HCT116 (cell line): ENCODE measurements around the gene POU3F1. TPM values are rescaled to one million over a fixed set of nuclear protein-coding genes. Genes with fewer than 3 reads are reported as not detected.
A peak's percentile ranks its signal among the peaks of the same experiment; 100 is the strongest.

Experiments
- ATAC-seq: fragments of 200-7000 bp; cut with Tn5 transposase; 2 replicates; pipeline ENCODE4 v1.9.1; 2020; ENCODE audit warnings: mild to moderate bottlenecking, moderate library complexity
- BruUV-seq: library from RNA; stranded (reverse); fragments of 400-500 nt; replicated peaks from 2 replicates; lab custom pipeline; 2021; lab: Mats Ljungman, UMichigan
- CTCF ChIA-PET: fragments of 300-600 bp; sonication (Branson Sonifier 250); formaldehyde crosslinking; loops from one replicate; lab custom pipeline; 2021; ENCODE audit warnings: antibody characterized with exemption; lab: Charles Lee
- POLR2A ChIA-PET: fragments of 300-600, 350-600 bp; sonication (Branson Sonifier 250); formaldehyde crosslinking; loops from one replicate; lab custom pipeline; 2021; ENCODE audit warnings: antibody characterized with exemption; lab: Charles Lee
- RAD21 ChIA-PET, 2 experiments: fragments of 300-600 bp; sonication (Branson Sonifier 250); formaldehyde crosslinking; loops; one replicate each; lab custom pipeline; 2023; ENCODE audit warnings: low total read pairs in 2 of 2; ENCODE audit not compliant: uncharacterized antibody in 2 of 2, unreplicated experiment in 2 of 2, low non-redundant PET in 1 of 2; lab: Charles Lee
- DNase-seq: peaks from one replicate; pipeline ENCODE4 v3.0.0-alpha.2; 2010; ENCODE audit warnings: low read depth, low spot score
- H2AFZ ChIP-seq: fragments of 200-600 bp; shearing (Covaris generic), sonication (generic); 2 replicates; pipeline ENCODE4 v1.6.1; 2017; ENCODE audit warnings: low read depth, mixed run types, mixed read lengths, antibody characterized with exemption, low read length; ENCODE audit not compliant: poor library complexity, severe bottlenecking
- H3K27ac ChIP-seq: 2 replicates; pipeline ENCODE4 v1.5.1; 2012; ENCODE audit warnings: low read depth, low read length
- H3K27me3 ChIP-seq: fragments of 200-600 bp; sonication (generic); 2 replicates; pipeline ENCODE4 v1.6.1; 2016; ENCODE audit warnings: mixed run types, low read length, mixed read lengths; ENCODE audit not compliant: insufficient read depth
- H3K36me3 ChIP-seq, 2 experiments: fragments of 200-500 bp in 1 of 2; fragments of 200-600 bp in 1 of 2; sonication (Bioruptor generic) in 1 of 2; sonication (generic) in 1 of 2; 2 replicates each; pipeline versions ENCODE4 v1.5.1 to v1.6.1; 2014 to 2016; ENCODE audit warnings: low read length in 2 of 2, inconsistent platforms in 1 of 2, mixed read lengths in 1 of 2, mixed run types in 1 of 2; ENCODE audit not compliant: insufficient read depth in 2 of 2, control insufficient read depth in 1 of 2
- H3K4me1 ChIP-seq, 2 experiments: fragments of 200-600 bp in 1 of 2; sonication (generic) in 1 of 2; 2 replicates each; pipeline versions ENCODE4 v1.5.1 to v1.6.1; 2012 to 2017; ENCODE audit warnings: low read length in 2 of 2, inconsistent platforms in 1 of 2, mild to moderate bottlenecking in 1 of 2, mixed read lengths in 1 of 2, mixed run types in 1 of 2, moderate library complexity in 1 of 2; ENCODE audit not compliant: insufficient read depth in 2 of 2, control insufficient read depth in 1 of 2
- H3K4me2 ChIP-seq: fragments of 200-600 bp; sonication (generic); 2 replicates; pipeline ENCODE4 v1.6.1; 2017; ENCODE audit warnings: mixed run types, low read length, mixed read lengths
- H3K4me3 ChIP-seq, 2 experiments: fragments of 200-600 bp in 1 of 2; sonication (generic) in 1 of 2; replicated peaks in 1 of 2; 2 replicates each; pipeline ENCODE4 v1.5.1; 2011 to 2016; ENCODE audit warnings: low read length in 2 of 2, control low read depth in 1 of 2, low read depth in 1 of 2, mild to moderate bottlenecking in 1 of 2, mixed read lengths in 1 of 2, mixed run types in 1 of 2
- H3K79me2 ChIP-seq: fragments of 200-600 bp; sonication (generic); 2 replicates; pipeline ENCODE4 v1.6.1; 2017; ENCODE audit warnings: mild to moderate bottlenecking, mixed run types, low read length, moderate library complexity, mixed read lengths; ENCODE audit not compliant: insufficient read depth
- H3K9ac ChIP-seq: fragments of 200-600 bp; sonication (generic); 2 replicates; pipeline ENCODE4 v1.6.1; 2016; ENCODE audit warnings: low read length, mixed read lengths
- H3K9me2 ChIP-seq: fragments of 200-600 bp; sonication (generic), shearing (Covaris generic); 2 replicates; pipeline ENCODE4 v1.6.1; 2017; ENCODE audit warnings: mixed run types, mild to moderate bottlenecking, moderate library complexity; ENCODE audit not compliant: insufficient read depth
- H3K9me3 ChIP-seq, 2 experiments: fragments of 200-500 bp in 1 of 2; fragments of 200-600 bp in 1 of 2; sonication (Bioruptor generic) in 1 of 2; sonication (generic) in 1 of 2; 2 replicates each; pipeline ENCODE4 v1.6.1; 2014 to 2017; ENCODE audit warnings: low read length in 2 of 2, mixed read lengths in 2 of 2, inconsistent platforms in 1 of 2, low read depth in 1 of 2, mild to moderate bottlenecking in 1 of 2, mixed run types in 1 of 2, moderate library complexity in 1 of 2; ENCODE audit not compliant: control insufficient read depth in 1 of 2, insufficient read depth in 1 of 2
- H4K20me1 ChIP-seq: fragments of 200-600 bp; sonication (generic), shearing (Covaris generic); 2 replicates; pipeline ENCODE4 v1.6.1; 2017; ENCODE audit warnings: mixed run types, mild to moderate bottlenecking, moderate library complexity; ENCODE audit not compliant: insufficient read depth
- ATF3 ChIP-seq: IDR thresholded peaks from 2 replicates; pipeline ENCODE4 v1.6.1; 2012
- CBX3 ChIP-seq: IDR thresholded peaks from 2 replicates; pipeline ENCODE4 v1.6.1; 2012; ENCODE audit warnings: low read depth
- CTCF ChIP-seq, 3 experiments: fragments of 200-600 bp in 1 of 3; sonication (generic) in 1 of 3; IDR thresholded peaks in 2 of 3; conservative IDR thresholded peaks in 1 of 3; 2 replicates each; pipeline ENCODE4 v1.5.1; 2012 to 2017; ENCODE audit warnings: low read depth in 2 of 3, low read length in 2 of 3, antibody characterized with exemption in 1 of 3, borderline replicate concordance in 1 of 3, control low read depth in 1 of 3, mild to moderate bottlenecking in 1 of 3, mixed read lengths in 1 of 3, mixed run types in 1 of 3, moderate library complexity in 1 of 3; ENCODE audit not compliant: insufficient read depth in 1 of 3
- EGR1 ChIP-seq: IDR thresholded peaks from 2 replicates; pipeline ENCODE4 v1.6.1; 2012; ENCODE audit warnings: low read depth
- EZH2 ChIP-seq: fragments of 200-600 bp; sonication (generic); IDR thresholded peaks from 2 replicates; pipeline ENCODE4 v1.6.1; 2017; ENCODE audit warnings: antibody characterized with exemption, mixed run types
- FOSL1 ChIP-seq: IDR thresholded peaks from 2 replicates; pipeline ENCODE4 v1.6.1; 2012; ENCODE audit warnings: low read depth
- POLR2A ChIP-seq: IDR thresholded peaks from 2 replicates; pipeline ENCODE4 v1.7.0; 2011; ENCODE audit warnings: borderline replicate concordance; ENCODE audit not compliant: insufficient read depth, insufficient read length; ENCODE audit errors: extremely low read depth
- POLR2AphosphoS5 ChIP-seq: IDR thresholded peaks from 2 replicates; pipeline ENCODE4 v1.6.1; 2011; ENCODE audit warnings: mild to moderate bottlenecking, low read depth, low read length, moderate library complexity
- SIN3A ChIP-seq: IDR thresholded peaks from 2 replicates; pipeline ENCODE4 v1.6.1; 2012; ENCODE audit warnings: low read depth
- SP1 ChIP-seq: IDR thresholded peaks from 2 replicates; pipeline ENCODE4 v1.6.1; 2012; ENCODE audit warnings: low read depth
- SRF ChIP-seq: IDR thresholded peaks from 2 replicates; pipeline ENCODE4 v1.6.1; 2012; ENCODE audit warnings: low read depth
- TCF7L2 ChIP-seq: IDR thresholded peaks from 2 replicates; pipeline ENCODE4 v1.7.0; 2011; ENCODE audit warnings: borderline replicate concordance, inconsistent platforms; ENCODE audit not compliant: insufficient read depth, insufficient read length; ENCODE audit errors: extremely low read depth
- YY1 ChIP-seq: IDR thresholded peaks from 2 replicates; pipeline ENCODE4 v1.6.1; 2011; ENCODE audit warnings: low read length, low read depth, moderate library complexity, mild to moderate bottlenecking; ENCODE audit not compliant: insufficient replicate concordance; ENCODE audit errors: extremely low read depth
- ZFX ChIP-seq: fragments of 450-650 bp; IDR thresholded peaks from 2 replicates; pipeline ENCODE4 v1.6.1; 2017
- intact Hi-C: fragments of 100-400 bp; cut with micrococcal nuclease; formaldehyde crosslinking; loops from 2 replicates; pipeline ENCODE4 v1.10.0; 2022
- total RNA-seq: library from RNA; stranded (reverse); gene quantifications from one replicate; pipeline ENCODE4 v1.2.1, GENCODE V29; 2021; ENCODE audit not compliant: unreplicated experiment
- TF ChIP-seq, protein P1 (sequence below): IDR thresholded peaks from 2 replicates; pipeline ENCODE4 v1.6.1; 2012
- TF ChIP-seq, protein P2 (sequence below): IDR thresholded peaks from 2 replicates; pipeline ENCODE4 v1.6.1; 2011; ENCODE audit warnings: mild to moderate bottlenecking, low read length, moderate library complexity; ENCODE audit not compliant: insufficient replicate concordance; ENCODE audit errors: extremely low read depth

POU3F1 gene
- total RNA-seq, 1 experiment from 2014 or later: not detected

GRCh38 chr1:38012363-38013226, 34.0 kb downstream of the POU3F1 start, which contains the start of gene UTP11:
Gene UTP11, plus strand, starts transcription at chr1:38012734. Its CDS starts 69 bp downstream, at chr1:38012803.
- RAD21 ChIA-PET: interaction anchor here in 1 of 2 experiments (0.5 to 0.6 kb wide), 2 partner anchors 9 to 321 kb away, joined by 3 to 5 read pairs; no protein-coding TSS in a partner anchor
- Histone ChIP-seq H3K36me3 (peaks cover 8 to 31% of the 10 kb centered on the region in 2 experiments; a peak in 3 of 4 replicates), H2AFZ (no peak within 1 kb of the TSS), H3K9me2 (no peaks in the 10 kb centered on the region), H3K9me3 (no peaks in the 10 kb centered on the region), H3K79me2 (peaks cover 51% of the 10 kb centered on the region), H3K4me2 (peak within 1 kb of the TSS; percentile 96), H4K20me1 (peaks cover 3% of the 10 kb centered on the region; the same call in 1 of the 2 replicates), H3K4me1 (peaks cover 16 to 34% of the 10 kb centered on the region in 2 experiments; a peak in 3 of 4 replicates), H3K27ac (peak within 1 kb of the TSS; percentile 84), H3K4me3 (peak within 1 kb of the TSS; percentile 89 to 95), H3K9ac (peak within 1 kb of the TSS; percentile 97), H3K27me3 (no peaks in the 10 kb centered on the region)
- POLR2A ChIA-PET: interaction anchor here (0.6 to 1.6 kb wide), 4 partner anchors 9 to 1727 kb away, joined by 3 to 7 read pairs (median 3); no protein-coding TSS in a partner anchor
- peak; percentile 95 for ATAC-seq
- TF ChIP-seq ATF3: no peak
- TF ChIP-seq, protein P1, sequence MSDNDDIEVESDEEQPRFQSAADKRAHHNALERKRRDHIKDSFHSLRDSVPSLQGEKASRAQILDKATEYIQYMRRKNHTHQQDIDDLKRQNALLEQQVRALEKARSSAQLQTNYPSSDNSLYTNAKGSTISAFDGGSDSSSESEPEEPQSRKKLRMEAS: peak; percentile 100
- no peak for TF ChIP-seq FOSL1
- peak; percentile 97 for TF ChIP-seq SP1
- TF ChIP-seq, protein P2, sequence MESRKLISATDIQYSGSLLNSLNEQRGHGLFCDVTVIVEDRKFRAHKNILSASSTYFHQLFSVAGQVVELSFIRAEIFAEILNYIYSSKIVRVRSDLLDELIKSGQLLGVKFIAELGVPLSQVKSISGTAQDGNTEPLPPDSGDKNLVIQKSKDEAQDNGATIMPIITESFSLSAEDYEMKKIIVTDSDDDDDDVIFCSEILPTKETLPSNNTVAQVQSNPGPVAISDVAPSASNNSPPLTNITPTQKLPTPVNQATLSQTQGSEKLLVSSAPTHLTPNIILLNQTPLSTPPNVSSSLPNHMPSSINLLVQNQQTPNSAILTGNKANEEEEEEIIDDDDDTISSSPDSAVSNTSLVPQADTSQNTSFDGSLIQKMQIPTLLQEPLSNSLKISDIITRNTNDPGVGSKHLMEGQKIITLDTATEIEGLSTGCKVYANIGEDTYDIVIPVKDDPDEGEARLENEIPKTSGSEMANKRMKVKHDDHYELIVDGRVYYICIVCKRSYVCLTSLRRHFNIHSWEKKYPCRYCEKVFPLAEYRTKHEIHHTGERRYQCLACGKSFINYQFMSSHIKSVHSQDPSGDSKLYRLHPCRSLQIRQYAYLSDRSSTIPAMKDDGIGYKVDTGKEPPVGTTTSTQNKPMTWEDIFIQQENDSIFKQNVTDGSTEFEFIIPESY: peak; percentile 72
- peak; percentile 77 for TF ChIP-seq POLR2A
- peak; percentile 100 for TF ChIP-seq CBX3
- TF ChIP-seq EZH2: no peak
- peak; percentile 89 for TF ChIP-seq ZFX
- peak; percentile 88; the same call in 1 of the 2 replicates for TF ChIP-seq SRF
- TF ChIP-seq SIN3A: peak; percentile 86
- TF ChIP-seq EGR1: peak; percentile 54; the same call in 1 of the 2 replicates
- no peak for TF ChIP-seq CTCF (IDR thresholded peaks at IDR 0.05 in 2 of 3, conservative IDR thresholded peaks at IDR 0.05 in 1 of 3; ENCODE audit: borderline replicate concordance in 1 of 3, insufficient read depth in 1 of 3, low read depth in 2 of 3, low read length in 2 of 3)
- peak; percentile 64 for TF ChIP-seq YY1
- TF ChIP-seq TCF7L2: peak; percentile 49
- TF ChIP-seq POLR2AphosphoS5: peak; percentile 88
- no TSS peak for BruUV-seq
- intact Hi-C loops: loop anchor here (1.0 to 5.0 kb wide), 2 partner anchors 22 to 540 kb away; partner anchors contain the start of genes SF3A3 and ZC3H12A
- peak; percentile 100 for DNase-seq
- CTCF ChIA-PET: interaction anchor here (0.7 to 1.0 kb wide), 2 partner anchors 9 to 22 kb away, joined by 3 to 4 read pairs; no protein-coding TSS in a partner anchor
